Smooth muscle cell (in vitro differentiated cells): ENCODE results near the gene CAGE1. TPM values are rescaled to one million over a fixed set of nuclear protein-coding genes. Genes with fewer than 3 reads are reported as not detected.
"Not testable (repeated sequence)": the region's sequence is repeated elsewhere in the genome, so short reads cannot be mapped to it uniquely, and the experiment has no call there.

Experiments
- DNase-seq: peaks from one replicate; lab custom pipeline; 2025; ENCODE audit not compliant: unreplicated experiment; lab: John Stamatoyannopoulos, UW
- H2AFZ ChIP-seq: fragments of 200-600 bp; sonication (generic); 2 replicates; pipeline ENCODE4 v1.6.0; 2016; ENCODE audit warnings: antibody characterized with exemption, low read depth, mild to moderate bottlenecking
- H3F3A ChIP-seq: fragments of 200-600 bp; sonication (generic); 2 replicates; pipeline ENCODE4 v1.6.0; 2017; ENCODE audit warnings: antibody characterized with exemption, low read depth
- H3K27ac ChIP-seq: fragments of 200-600 bp; sonication (generic); 2 replicates; pipeline ENCODE4 v1.5.1; 2016; ENCODE audit warnings: low read depth, mild to moderate bottlenecking
- H3K27me3 ChIP-seq: fragments of 200-600 bp; sonication (generic); 2 replicates; pipeline ENCODE4 v1.6.1; 2016; ENCODE audit warnings: low read depth, mild to moderate bottlenecking
- H3K36me3 ChIP-seq: fragments of 200-600 bp; sonication (generic); 2 replicates; pipeline ENCODE4 v1.5.1; 2016; ENCODE audit warnings: low read depth
- H3K4me1 ChIP-seq: fragments of 200-600 bp; sonication (generic); 2 replicates; pipeline ENCODE4 v1.5.1; 2016; ENCODE audit warnings: low read depth
- H3K4me2 ChIP-seq: fragments of 200-600 bp; sonication (generic); 2 replicates; pipeline ENCODE4 v1.6.0; 2016; ENCODE audit warnings: mild to moderate bottlenecking
- H3K4me3 ChIP-seq: fragments of 200-600 bp; sonication (generic); 2 replicates; pipeline ENCODE4 v1.5.1; 2016; ENCODE audit warnings: mild to moderate bottlenecking
- H3K79me2 ChIP-seq: fragments of 200-600 bp; sonication (generic); 2 replicates; pipeline ENCODE4 v1.6.0; 2016; ENCODE audit warnings: low read depth, mild to moderate bottlenecking
- H3K9ac ChIP-seq: fragments of 200-600 bp; sonication (generic); 2 replicates; pipeline ENCODE4 v1.6.0; 2016; ENCODE audit warnings: low read depth
- H3K9me3 ChIP-seq: fragments of 200-600 bp; sonication (generic); replicated peaks from 2 replicates; pipeline ENCODE4 v1.5.1; 2016; ENCODE audit warnings: low read depth
- H4K20me1 ChIP-seq: fragments of 200-600 bp; sonication (generic); 2 replicates; pipeline ENCODE4 v1.6.0; 2016; ENCODE audit warnings: low read depth
- CTCF ChIP-seq: fragments of 200-600 bp; sonication (generic); IDR thresholded peaks from 2 replicates; pipeline ENCODE4 v1.5.1; 2017; ENCODE audit warnings: borderline replicate concordance, mild to moderate bottlenecking, antibody characterized with exemption; ENCODE audit not compliant: insufficient read depth, poor library complexity, severe bottlenecking
- WGBS: methylation state at CpG from one replicate; pipeline ENCODE4 v1.1.7; 2016; ENCODE audit warnings: low lambda C conversion rate; 5-methylcytosine and 5-hydroxymethylcytosine counted together
- polyA plus RNA-seq: library from polyadenylated mRNA; unstranded; fragments of >200 nt; fragmentation: Nextera tagmentation; extraction: Ambion mirVana; gene quantifications from 2 replicates; pipeline ENCODE4 v1.2.1, GENCODE V29; 2016
- total RNA-seq: library from RNA; depleted of rRNA; stranded (reverse); fragments of >200 nt; gene quantifications from 2 replicates; pipeline ENCODE4 v1.2.3, GENCODE V29; 2014

The CAGE1 gene
- total and polyA plus RNA-seq, 2 experiments from 2014 or later, result not detected

DNA sequence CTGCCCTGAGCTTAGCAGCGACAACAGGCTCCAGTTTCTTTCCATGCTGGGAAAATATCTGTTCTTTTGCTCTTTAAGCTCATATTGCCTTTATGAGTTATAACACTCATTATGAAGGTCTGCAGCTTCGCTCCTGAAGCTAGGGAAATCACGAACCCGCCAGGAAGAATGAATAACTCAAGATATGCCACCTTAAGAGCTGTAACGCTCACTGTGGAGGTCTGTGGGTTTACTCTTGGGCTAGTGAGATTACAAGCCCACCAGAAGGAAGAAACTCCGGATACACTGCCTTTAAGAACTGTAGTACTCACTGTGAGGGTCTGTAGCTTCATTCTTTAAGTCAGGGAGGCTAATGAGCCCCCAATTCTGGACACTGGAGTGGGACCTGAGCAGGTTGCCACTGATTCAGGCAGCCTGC is 73.6 kb downstream of the CAGE1 start:
- peaks cover 13% of the 10 kb centered on the region for H4K20me1 ChIP-seq
- no peak overlapping the region for H3K9ac ChIP-seq
- 97% methylated on average over 6 of the region's 6 CpGs for WGBS
- H3F3A ChIP-seq, result no peaks in the 10 kb centered on the region
- TF ChIP-seq CTCF, result no peak
- H3K4me3 ChIP-seq, result no peak overlapping the region
- H3K36me3 ChIP-seq, result no peaks in the 10 kb centered on the region
- no peak overlapping the region for H2AFZ ChIP-seq
- H3K9me3 ChIP-seq, result no peaks in the 10 kb centered on the region
- H3K4me1 ChIP-seq, result peaks cover 9% of the 10 kb centered on the region
- no peaks in the 10 kb centered on the region for H3K27me3 ChIP-seq
- H3K79me2 ChIP-seq, result peaks cover 18% of the 10 kb centered on the region
- no peak overlapping the region for H3K4me2 ChIP-seq
- H3K27ac ChIP-seq, result no peak overlapping the region
- DNase-seq, result no peak

DNA sequence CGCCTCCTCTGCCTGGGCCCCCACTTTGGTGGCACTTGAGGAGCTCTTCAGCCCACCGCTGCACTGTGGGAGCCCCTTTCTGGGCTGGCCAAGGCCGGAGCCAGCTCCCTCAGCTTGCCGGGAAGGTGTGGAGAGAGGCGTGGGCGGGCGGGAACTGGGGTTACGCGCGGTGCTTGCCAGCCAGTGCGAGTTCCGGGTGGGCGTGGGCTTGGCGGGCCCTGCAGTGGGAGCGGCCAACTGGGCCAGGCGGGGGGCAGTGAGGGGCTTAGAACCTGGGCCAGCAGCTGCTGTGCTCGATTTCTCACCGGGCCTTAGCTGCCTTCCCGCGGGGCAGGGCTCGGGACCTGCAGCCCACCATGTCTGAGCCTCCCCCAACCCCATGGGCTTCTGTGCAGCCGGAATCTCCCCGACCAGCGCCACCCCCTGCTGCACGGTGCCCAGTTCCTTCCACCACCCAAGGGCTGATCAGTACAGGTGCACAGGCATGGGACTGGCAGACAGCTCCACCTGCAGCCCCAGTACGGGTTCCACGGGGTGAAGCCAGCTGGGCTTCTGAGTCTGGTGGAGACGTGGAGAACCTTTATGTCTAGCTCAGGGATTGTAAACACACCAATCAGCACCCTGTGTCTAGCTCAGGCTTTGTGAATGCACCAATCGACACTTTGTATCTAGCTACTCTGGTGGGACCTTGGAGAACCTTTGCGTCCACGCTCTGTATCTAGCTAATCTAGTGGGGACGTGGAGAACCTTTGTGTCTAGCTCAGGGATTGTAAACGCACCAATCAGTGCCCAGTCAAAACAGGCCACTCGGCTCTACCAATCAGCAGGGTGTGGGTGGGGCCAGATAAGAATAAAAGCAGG is 74.2 kb downstream of the CAGE1 start:
- peaks cover 13% of the 10 kb centered on the region for H3K4me1 ChIP-seq
- not testable (repeated sequence) for H3K4me2 ChIP-seq, H3K36me3 ChIP-seq, H3K9me3 ChIP-seq, H3K9ac ChIP-seq, H3K27ac ChIP-seq, H3K4me3 ChIP-seq, H2AFZ ChIP-seq, H3K27me3 ChIP-seq, DNase-seq, H3F3A ChIP-seq
- peaks cover 24% of the 10 kb centered on the region for H3K79me2 ChIP-seq
- H4K20me1 ChIP-seq, result peaks cover 20% of the 10 kb centered on the region
- 96% methylated on average over 26 of the region's 34 CpGs for WGBS

DNA sequence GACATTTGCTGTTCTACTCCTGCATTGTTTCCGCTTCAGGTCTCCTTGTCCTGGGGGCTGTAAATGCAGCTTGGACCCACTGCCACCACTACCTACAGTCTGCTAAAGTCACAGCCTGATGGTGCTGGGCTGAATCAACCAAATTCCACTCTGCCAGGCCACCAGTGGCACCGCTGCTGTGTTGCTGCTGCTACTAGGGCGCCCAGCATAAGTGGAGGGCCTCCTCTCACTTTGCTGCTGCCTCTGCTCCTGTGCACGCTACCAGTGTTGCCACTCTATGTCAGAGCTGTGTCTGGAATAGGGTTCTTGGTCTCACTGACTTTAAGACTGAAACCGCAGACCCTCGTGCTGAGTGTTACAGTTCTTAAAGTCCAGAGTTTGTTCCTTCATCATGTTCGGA is 75.1 kb downstream of the CAGE1 start:
- Histone ChIP-seq H3K9me3 (no peaks in the 10 kb centered on the region), H3K4me3 (no peak overlapping the region), H3K79me2 (peaks cover 33% of the 10 kb centered on the region), H4K20me1 (peaks cover 25% of the 10 kb centered on the region), H3F3A (no peaks in the 10 kb centered on the region), H3K4me2 (no peak overlapping the region), H3K4me1 (peaks cover 16% of the 10 kb centered on the region), H2AFZ (no peak overlapping the region), H3K36me3 (no peaks in the 10 kb centered on the region), H3K9ac (no peak overlapping the region), H3K27me3 (no peaks in the 10 kb centered on the region), H3K27ac (peak overlapping the region; percentile 85)
- WGBS, result 99% methylated on average over 7 of the region's 7 CpGs
- no peak for TF ChIP-seq CTCF
- no peak for DNase-seq

DNA sequence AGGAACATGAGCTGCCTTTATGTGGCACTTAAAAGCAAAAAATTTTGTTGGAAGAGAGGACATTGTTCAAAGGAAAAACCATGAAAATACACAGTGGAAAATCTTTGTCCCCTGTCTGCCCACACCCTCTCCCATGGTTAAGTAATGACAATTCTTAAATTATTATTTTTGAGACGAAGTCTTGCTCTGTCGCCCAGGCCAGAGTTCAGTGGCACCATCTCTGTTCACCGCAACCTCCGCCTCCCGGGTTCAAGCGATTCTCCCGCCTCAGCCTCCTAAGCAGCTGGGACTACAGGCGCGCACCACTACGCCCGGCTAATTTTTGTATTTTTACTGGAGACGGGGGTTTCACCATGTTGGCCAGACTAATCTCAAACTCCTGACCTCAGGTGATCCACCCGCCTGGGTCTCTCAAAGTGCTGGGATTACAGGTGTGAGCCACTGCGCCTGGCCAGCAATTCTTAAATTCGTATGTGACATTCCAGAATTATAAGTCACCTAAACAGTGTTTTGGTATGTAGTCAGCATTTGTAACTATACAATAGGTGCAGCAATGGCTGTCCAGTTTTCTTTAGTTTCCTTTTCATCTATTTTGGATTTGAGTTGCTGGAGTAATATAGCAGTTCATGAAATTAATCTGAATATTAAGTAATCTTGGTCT is 75.9 kb downstream of the CAGE1 start:
- Histone ChIP-seq H3K4me2 (peak overlapping the region; percentile 79), H3K27ac (peak overlapping the region; percentile 85), H3K4me3 (peak overlapping the region; percentile 90), H3K9ac (peak overlapping the region; percentile 79), H3F3A (no peaks in the 10 kb centered on the region), H3K79me2 (peaks cover 41% of the 10 kb centered on the region), H3K9me3 (no peaks in the 10 kb centered on the region), H3K27me3 (no peaks in the 10 kb centered on the region), H2AFZ (peak overlapping the region; percentile 80), H3K36me3 (no peaks in the 10 kb centered on the region), H3K4me1 (peaks cover 16% of the 10 kb centered on the region), H4K20me1 (peaks cover 33% of the 10 kb centered on the region)
- DNase-seq, result no peak
- 81% methylated on average over 15 of the region's 15 CpGs for whole genome bisulfite sequencing
- TF ChIP-seq CTCF, result no peak
